HG02840 (cell line): ENCODE data around the gene PPIE.
"Not testable (repeated sequence)": the region's sequence is repeated elsewhere in the genome, so short reads cannot be mapped to it uniquely, and the experiment has no call there.

Source experiments
- ATAC-seq: cut with Tn5 transposase; IDR thresholded peaks from one replicate; pipeline ENCODE4 v1.9.1; 2021; ENCODE audit warnings: mild to moderate bottlenecking, moderate library complexity, moderate number of reproducible peaks; ENCODE audit not compliant: unreplicated experiment, low FRiP score

Gene PPIE

DNA sequence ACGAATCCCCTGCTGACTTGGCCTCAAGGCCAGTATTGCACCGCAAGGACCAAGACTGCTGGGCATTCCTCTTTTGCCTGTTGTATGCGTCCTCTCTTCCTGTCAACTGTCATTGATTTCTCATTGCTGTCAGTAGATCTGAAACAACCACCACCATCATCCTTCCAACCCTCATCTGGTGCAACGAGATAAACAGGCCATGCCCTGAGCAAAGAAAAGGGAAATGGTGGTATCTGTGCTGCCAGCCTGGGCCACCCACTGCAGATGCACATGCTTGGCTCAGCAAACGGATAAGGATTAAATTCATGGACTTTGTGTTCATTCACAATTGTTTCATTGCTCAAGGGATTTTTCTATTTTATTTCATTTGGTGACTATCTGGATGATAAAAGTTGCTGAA lies 18.8 kb downstream of the PPIE start:
- no peak for ATAC-seq

DNA sequence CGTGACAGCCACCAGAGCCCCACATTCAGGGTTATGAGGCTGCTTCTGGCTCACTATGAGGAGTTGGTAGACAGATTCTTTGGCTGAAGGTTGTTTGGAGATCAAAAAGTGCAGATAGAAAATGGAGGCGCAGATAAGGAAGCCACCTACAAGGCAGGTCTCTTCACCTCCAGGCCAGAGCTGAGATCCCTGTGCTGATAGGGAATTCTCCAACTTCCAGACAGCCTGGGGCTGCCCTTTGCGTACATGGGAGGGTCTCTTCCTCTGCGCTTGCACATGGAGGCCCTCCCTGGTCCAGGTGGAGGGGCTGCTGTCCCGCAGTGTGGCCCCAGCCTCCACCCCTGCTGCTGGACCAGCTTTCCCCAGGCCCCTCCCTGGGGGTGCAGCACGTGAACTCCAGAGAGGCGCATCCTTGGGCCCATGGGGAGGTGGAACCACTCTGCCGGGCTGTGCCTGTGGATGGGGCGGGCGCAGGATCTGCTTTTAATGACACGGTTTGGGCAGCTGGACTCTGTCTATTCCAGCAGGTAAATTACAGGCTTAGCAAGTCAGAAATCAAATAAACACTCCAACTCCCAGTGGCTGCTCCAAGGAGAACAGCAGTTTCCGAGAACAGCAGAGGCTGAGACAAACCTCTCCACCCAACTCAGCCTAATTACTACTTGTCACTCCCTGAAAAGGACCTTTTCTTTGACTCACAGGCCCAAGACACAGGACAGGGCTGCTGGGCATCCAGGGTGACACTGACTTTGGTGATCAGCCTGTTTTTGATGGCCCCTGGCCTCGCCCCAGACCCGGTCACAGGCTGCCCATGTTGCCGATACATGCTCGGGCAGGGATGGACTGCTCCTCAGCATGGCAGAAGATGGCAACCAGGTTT lies 20.1 kb downstream of the PPIE start:
- ATAC-seq = no peak

DNA sequence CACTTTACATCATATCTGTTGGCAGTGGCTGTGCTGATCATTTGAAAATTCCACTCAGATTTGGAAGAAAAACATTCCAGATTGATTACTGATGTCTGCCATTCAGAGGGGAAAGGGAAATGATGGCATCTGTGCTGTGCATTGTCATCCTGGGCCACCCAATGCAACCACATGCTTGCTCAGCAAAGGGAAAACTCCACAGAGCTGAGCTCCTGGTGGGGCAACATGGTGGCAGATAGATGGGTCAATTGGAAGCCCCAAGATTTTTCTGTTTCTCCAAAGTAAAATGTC lies 20.7 kb downstream of the PPIE start:
- ATAC-seq = no peak

DNA sequence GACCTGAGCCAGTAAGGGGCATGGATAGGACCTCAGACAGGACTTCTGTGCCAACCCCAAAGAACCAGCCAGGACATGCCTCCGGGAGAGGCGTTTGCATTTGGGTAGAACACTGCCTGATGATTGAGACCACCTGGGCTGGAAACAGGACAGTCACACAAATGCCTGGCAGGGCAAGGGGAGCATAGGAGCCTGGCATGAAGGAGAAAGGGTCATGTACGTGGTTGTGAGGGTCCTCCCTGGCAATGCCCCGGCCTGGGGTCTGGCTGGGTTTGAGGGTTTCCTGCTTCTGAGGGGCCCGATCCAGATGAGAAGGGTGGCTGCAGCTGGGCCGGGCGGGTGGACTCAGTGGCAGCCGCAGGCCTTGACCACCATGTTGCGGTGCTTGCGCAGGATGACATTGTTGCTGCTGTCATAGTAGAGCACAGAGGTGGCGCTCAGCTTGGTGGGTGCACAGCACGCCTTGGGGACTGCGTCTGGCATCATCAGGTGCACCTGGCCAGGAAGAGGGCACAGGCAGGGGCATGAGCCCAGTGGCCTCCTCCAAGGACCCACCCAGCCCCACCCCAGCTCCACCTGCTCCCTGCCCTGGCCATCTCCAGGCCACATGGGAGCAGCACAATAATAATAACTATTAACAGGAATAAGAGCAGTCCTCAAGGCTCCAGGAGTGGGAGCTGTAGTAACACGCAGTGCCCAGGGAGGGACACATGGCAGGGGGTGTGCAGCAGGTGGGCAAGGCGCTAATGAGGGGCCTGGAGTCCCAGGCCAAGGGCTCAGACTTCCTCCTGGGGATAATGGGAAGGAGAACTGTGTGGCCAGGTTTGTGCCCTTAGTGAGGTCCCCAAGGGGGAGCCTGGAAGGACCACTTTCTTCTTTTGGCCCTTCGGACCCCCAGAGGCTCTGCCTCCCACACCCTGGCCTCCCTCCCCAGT lies 21.7 kb downstream of the PPIE start:
- no peak for ATAC-seq

DNA sequence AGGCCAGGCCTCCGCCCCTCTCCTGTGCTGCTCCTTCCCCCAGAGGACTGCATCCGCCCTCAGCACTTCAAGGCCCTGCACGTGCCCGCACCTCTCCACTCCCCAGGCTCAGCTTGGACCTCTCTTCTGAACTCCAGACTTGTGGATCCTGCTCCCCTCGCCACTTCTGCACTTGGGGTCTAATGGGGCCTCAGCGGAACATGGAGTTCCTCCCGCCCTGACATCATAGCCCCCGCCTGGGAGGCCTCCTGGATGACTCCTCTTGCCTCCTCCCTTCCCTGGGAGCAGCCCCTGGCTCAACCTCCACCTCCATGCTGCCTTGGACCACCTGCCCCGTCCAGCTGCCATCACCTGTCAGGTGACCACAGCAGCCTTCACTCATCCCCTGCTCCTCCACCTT lies 22.3 kb downstream of the PPIE start:
- ATAC-seq = no peak

DNA sequence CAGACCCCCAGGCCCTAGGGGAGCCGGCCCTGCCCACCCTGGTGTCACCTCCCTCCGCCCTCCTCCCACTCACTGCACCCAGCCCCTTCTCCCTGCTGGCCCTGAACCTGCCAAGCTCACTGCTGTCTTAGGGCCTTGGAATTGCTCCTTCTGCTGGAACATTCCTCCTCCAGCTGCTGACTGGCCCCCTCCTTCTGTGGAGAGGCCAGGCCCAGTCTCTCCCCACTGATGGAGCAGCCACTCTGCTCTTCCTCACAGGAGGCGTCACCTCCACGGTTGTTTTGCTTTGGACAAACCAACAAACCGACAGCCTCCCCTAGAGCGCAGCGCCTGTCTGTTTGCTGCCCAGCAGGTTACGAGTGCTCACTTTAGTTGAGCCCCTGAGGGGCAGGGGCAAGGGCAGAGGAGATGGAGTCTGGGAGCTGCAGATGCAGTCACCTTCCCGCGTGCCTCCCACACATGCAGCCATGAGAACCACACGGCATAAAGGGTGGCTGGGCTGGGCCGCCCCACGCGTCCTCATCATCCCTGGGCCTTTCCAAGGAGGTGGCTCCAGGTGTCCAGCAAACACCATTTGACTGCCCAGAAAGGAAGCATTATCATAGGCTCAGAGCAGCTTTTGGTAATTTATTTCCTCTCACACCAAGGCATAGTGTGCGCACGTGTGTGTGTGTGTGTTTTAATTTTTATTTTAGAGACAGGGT lies 23.0 kb downstream of the PPIE start:
- ATAC-seq = no peak

DNA sequence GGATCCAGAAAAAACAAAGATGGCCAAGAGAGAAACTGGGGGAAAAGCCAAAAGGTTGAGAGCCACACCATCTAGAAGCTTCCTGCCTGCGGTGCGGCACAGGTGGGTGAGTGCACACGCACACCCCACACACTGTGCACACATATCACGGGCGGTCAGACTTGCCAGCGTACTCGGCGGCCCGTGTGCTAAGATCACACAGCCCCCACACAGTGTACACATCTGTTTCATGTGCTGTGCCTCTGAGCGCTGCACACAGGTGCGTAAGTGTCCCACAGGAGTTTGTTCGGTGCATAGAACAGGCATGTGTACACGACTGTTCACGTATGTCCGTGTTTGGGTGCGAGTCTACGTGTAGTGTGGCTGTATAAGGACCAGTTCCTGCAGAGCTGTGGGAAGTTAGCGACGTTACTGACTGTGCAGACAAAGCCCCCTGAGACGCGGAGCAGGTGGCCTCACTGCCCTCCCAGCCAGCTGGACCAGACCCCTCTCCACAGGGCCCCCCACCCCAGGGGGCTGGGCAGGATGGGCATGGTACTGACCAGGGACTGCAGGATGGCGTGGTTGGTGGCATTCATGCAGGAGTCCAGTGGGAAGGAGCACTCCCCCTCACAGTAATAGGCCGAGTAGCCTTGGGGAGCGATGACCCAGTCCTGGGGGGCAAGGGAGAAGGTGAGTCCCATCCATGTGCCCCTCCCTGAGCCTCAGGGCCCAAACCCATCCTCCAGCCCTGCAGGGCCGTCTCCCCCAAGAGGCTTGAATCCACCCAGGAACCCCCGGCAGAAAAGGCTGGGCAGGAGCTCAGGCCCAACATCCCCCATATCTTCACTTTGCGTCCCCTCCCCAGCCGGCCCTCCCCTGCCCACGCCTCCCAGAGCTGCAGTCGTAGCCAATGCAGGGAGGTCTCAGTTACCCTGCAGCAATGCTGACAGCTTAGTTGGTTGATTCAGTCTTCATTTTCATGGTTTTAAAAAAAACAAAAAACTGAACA lies 24.2 kb downstream of the PPIE start:
- ATAC-seq = no peak

DNA sequence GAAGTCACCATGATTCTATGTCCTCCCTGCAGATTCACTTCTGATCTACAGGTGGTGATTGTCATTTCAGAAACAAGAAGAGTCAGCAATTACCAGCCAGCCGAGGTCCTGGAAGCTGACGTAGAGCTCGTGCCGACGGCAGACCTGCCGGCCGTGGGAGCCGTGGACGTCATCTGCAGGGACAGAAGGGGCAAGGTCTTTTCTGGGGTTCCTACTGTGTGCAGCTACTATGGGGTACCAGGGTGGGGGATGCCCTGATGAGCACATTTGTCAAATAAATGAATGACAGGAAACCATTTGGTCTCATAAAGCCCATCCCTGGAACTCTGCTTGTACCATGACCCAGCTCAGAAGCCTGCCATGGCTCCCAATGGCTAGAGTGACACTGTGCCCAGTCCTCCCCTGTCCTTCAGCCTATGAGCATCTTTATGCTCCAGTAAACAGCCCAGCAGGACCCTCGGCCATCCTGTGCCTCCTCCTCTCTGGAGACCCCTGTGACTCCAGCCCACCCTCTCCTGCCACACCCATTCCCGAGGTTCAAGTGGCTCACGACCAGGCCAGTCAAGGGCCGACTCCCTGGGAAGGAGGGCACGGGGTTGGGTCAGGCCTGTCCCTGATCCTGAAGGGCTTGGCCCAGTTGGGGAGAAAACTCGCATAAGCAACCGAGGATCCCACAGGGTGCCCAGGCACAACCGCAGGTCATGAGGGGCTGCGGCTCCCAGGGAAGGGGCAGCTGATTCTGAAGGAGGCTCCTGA lies 25.1 kb downstream of the PPIE start:
- ATAC-seq = not testable (repeated sequence)

DNA sequence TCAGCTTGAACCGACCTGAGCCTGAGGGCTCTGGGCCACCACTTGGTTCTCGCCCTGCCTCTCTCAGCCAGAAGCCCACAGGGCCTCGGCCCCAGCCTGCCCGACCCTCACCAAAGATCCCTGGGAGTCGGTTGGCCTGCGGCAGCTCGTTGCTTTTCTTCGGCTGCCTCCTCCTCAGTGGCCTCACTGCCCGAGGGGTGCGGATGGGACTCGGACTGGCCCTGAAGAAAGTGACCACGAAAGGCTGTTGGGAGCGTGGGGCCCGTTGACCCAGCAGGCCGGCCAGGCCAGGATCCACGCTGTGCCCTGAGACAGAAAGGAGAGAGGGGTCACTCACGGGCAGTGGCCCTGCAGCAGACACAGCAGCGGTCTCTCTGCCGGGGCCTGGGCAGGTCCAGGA lies 25.8 kb downstream of the PPIE start:
- ATAC-seq = not testable (repeated sequence)

DNA sequence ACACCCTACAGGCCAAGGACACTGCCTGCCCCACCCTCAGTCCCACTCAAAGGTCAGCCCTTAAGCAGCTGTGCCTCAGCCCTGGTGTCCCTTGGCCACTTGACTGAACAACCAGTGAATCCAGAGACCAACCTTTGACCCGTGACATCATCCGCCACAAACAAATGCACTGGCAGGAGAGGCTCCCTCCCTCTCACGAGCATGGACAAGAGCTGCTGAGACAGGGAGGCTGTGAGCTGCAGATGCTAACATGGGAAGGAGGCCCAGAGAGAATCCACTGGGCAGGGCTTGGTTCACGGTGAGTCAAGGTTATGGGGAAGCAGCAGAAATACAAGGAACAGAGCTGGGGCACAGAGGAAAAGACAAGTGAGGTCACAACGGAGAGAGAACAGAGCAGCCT lies 27.8 kb downstream of the PPIE start:
- ATAC-seq = not testable (repeated sequence)

DNA sequence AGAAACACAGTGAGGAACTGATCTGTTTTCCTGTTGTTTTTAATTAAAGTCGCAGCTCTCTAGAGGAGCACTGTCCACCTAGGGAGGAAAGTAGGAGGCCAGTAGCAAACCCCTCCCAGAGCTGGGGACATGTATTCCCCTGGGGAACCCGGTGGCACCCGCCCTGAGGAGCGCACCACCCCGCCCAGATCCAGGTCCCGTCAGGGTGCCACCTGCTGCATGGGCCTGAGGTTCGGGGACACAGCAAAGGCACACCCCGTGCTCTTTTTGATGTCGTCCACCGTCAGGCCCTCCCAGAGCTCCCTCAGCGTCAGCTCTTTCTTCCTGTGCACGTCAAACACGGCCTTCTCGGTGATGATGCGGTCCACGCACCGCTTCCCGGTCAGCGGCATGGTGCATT lies 30.8 kb downstream of the PPIE start:
- not testable (repeated sequence) for ATAC-seq

DNA sequence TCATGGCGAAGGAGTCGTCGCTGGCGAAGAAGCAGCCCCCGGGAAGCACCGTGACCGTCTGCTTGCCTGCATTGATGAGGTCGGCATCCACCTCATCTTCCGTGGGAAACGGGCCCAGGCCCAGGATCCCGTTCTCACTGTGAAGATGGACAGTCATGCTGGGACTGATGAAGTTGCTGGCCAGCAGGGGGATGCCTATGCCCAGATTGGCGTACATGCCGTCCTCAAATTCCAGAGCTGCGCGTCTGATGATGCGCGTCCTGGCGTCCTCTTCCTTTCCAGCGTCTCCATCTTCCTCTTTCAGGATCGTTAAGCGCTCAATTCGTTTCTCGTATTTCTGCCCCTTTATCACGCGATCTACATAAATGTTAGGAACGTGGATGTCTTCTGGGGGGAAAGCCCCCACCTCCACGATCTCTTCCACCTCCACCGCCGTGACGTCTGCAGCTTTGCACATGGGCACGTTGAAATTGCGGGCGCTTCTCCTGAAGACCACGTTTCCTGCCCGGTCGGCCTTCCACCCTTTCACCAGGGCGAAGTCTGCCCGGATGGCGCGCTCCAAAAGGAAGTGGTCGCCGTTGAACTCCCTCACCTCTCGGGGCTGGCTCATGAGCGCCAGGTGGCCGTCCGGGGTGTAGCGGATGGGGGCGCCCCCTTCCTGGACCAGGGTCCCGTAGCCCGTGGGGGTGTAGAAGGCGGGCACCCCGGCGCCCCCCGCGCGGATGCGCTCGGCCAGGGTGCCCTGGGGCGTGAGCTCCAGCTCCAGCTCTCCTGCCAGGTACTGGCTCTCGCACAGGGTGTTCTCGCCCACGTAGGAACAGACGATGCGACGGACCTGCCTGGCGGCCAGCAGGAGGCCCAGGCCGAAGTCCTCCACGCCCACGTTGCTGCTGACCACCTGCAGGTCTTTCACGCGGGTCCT lies 31.7 kb downstream of the PPIE start:
- ATAC-seq = not testable (repeated sequence)

DNA sequence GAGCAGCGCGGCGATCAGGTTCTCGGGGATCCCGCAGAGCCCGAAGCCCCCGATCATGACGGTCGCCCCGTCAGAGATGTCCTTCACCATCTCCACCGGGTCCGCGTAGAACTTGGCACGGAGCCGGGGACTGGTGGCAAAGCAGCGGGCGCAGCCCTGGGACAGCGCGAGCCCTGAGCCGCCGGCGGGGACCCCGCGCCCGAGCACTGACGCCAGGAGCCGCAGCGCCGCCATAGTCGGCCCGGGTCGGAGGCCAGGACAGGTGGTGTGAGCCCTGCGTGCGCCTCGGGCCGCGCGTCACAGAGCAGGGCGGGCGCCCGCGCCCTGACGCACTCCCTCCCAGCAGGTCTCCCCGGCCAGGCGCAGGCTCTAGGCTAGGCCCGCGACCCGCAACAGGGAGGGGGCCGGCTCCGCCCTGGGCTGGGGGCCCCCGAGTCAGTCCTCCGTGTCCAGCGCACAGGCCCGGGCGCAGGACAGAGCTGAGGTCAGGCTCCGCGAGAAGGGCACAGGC lies 32.4 kb downstream of the PPIE start, which contains the start of gene OXCT2:
Gene OXCT2, minus strand, starts transcription at position 327 of the 511 bp plus-strand sequence. Its CDS starts 93 bp downstream, at position 234.
- ATAC-seq = not testable (repeated sequence)

DNA sequence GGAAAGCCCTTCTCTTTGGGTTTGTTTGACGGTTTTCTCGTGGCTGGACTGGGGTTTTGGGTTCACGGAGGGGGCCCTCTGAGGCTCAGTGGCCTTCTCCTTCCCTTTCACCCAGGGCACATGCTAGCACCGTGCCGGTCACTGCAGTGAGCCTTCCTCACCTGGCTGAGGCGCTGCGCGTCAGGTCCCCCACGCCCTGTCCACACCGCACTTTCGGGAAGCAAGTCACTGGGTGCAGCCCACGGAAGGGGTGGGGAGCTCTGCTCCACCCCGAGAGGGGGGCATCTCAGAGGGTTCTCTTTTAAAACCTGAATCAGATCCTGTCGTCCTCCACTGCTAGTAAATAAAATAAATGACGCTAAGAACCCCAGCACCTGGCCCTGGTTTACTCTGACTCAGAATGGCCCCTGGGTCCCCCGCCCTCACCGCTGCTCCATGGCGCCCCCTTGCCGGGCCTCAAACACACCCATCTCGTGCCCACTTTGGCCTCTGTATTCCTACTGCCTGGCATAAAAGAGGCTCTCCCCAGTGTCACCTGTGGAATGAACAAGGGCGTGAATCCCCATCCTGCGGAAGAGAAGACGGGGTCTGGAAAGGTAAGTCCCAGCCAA lies 34.8 kb downstream of the PPIE start:
- ATAC-seq = not testable (repeated sequence)

DNA sequence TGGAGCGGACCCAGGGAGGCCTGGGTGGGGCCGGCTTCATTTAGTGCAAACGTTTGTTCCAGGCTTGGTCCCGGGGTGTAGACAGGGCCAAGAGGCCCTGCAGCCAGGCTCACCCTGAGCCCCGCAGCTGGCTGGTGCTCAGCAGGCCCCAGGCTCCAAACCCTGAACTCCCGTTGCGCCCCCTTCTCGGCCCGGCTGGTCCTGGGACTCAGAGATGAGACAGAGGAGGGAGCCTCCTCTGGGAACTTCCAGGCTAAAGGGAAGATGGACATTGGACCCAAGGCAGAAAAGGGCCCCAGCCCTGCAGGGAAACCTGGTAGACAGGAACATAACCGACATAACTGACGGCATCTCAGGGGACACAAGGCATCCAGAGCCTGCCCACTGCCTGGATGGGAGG lies 36.5 kb downstream of the PPIE start:
- ATAC-seq = not testable (repeated sequence)

DNA sequence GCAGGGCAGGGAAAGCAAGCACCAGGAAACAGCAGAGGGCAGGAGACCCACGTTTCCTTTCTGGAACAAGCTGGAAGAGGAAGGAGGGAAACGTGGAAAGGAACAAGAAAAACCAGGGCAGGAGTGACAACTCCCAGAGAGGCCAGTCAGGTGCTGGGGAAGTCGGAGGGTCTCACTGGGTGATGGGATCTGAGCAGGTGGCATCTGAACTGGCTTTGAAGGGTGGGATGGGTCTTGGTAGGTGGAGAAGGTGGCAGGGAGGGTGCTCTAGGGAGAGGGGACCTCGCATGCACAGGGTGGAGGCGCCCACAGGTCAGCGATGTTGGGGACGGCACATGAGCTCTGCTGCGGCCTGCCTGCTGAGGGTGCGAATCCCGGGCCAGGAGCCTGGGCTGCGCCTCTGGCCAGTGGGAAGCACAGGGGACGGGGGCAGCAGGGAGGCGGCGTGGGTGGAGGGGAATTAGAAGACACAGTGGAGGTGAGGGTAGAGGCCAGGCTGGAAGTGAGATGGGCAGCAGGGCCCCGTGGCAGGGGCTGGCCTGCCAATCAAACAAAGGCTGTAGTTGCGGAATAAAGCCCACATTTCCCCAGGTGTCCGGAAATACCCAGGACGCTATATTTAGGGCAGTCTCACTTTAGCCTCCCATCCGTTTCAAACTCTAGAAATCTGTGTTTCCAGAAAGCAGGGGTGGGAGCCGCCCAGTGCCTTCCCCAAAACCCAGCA lies 37.2 kb downstream of the PPIE start:
- ATAC-seq = not testable (repeated sequence)

DNA sequence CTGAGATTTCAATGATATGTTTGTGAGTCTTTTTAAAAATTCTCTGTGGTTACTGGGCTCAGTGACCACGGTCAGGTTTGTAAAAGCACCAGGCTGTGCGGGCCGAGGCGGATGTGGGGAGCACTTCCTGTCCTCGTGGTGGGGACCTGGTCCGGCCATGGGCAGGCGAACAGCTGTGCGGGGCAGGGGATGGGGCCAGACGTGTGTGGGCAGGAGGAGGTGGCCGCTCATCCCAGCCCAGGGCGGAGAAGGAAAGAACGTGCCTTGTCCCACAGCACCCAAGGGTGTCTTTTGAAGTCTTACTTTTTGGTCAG lies 37.7 kb downstream of the PPIE start:
- no peak for ATAC-seq
